Activated effector memory CD4-positive, alpha-beta T cell treated with Interleukin-2 at 50 U/mL for 16 hours (primary cell): Measurements from ENCODE around the gene ZBED4.

Experiments used
- DNase-seq: peaks from one replicate; pipeline ENCODE4 v3.0.0-alpha.2; 2020

Gene ZBED4

GRCh38 chr22:49903322-49904039, 49.8 kb downstream of the ZBED4 start:
- DNase-seq = no peak

- DNase-seq = no peak
Measured at GRCh38 chr22:49904040-49904369, 50.4 kb downstream of the ZBED4 start.

- no peak for DNase-seq
Measured at GRCh38 chr22:49905465-49905864, 51.8 kb downstream of the ZBED4 start.

GRCh38 chr22:49906071-49906798, 52.6 kb downstream of the ZBED4 start:
- DNase-seq = no peak

- DNase-seq = no peak
Measured at GRCh38 chr22:49906799-49907290, 53.2 kb downstream of the ZBED4 start.

GRCh38 chr22:49907807-49908206, 54.2 kb downstream of the ZBED4 start:
- DNase-seq = no peak

GRCh38 chr22:49909476-49910205, 56.0 kb downstream of the ZBED4 start:
- no peak for DNase-seq

- DNase-seq = no peak
Measured at GRCh38 chr22:49910229-49911155, 56.8 kb downstream of the ZBED4 start.

GRCh38 chr22:49911881-49912625, 58.4 kb downstream of the ZBED4 start:
- no peak for DNase-seq

- no peak for DNase-seq
Measured at GRCh38 chr22:49913026-49913425, 59.4 kb downstream of the ZBED4 start.

- DNase-seq = no peak
Measured at GRCh38 chr22:49913446-49913845, 59.8 kb downstream of the ZBED4 start.

- DNase-seq = no peak
Measured at GRCh38 chr22:49914256-49914655, 60.6 kb downstream of the ZBED4 start.

- DNase-seq = no peak
Measured at GRCh38 chr22:49915610-49916009, 62.0 kb downstream of the ZBED4 start.

- DNase-seq = no peak
Measured at GRCh38 chr22:49916831-49917230, 63.2 kb downstream of the ZBED4 start.

- DNase-seq = peak; percentile 94
Measured at GRCh38 chr22:49917974-49918910, 64.6 kb downstream of the ZBED4 start, which contains the start of the genes ALG12 and CRELD2. TSS of gene ALG12 (minus strand) at chr22:49918438. CDS start at chr22:49913765, 4,673 bp downstream. TSS of gene CRELD2 (plus strand) at chr22:49918634. CDS start at chr22:49918770, 136 bp downstream.

- no peak for DNase-seq
Measured at GRCh38 chr22:49918911-49919881, 65.6 kb downstream of the ZBED4 start.

GRCh38 chr22:49920859-49921258, 67.2 kb downstream of the ZBED4 start:
- no peak for DNase-seq

- DNase-seq = no peak
Measured at GRCh38 chr22:49921508-49922278, 68.0 kb downstream of the ZBED4 start.
